MM.1S (cell line): ENCODE measurements around the gene RASGRP1.

ENCODE experiments used
- EZH2 ChIP-seq: fragments of 300-600 bp; sonication (generic); optimal IDR thresholded peaks from 2 replicates; pipeline ENCODE3; 2017; ENCODE audit warnings: low read depth, mild to moderate bottlenecking, antibody characterized with exemption, low read length, mixed read lengths
- EZH2phosphoT487 ChIP-seq: fragments of 300-600 bp; sonication (generic); IDR thresholded peaks from 2 replicates; pipeline ENCODE4 v1.6.1; 2018; ENCODE audit warnings: antibody characterized with exemption, low read length
- TF ChIP-seq, protein P1 (sequence below): fragments of 300-600 bp; sonication (generic); IDR thresholded peaks from 2 replicates; pipeline ENCODE4 v1.5.1; 2016; ENCODE audit warnings: antibody characterized with exemption, low read length, mixed read lengths

DNA sequence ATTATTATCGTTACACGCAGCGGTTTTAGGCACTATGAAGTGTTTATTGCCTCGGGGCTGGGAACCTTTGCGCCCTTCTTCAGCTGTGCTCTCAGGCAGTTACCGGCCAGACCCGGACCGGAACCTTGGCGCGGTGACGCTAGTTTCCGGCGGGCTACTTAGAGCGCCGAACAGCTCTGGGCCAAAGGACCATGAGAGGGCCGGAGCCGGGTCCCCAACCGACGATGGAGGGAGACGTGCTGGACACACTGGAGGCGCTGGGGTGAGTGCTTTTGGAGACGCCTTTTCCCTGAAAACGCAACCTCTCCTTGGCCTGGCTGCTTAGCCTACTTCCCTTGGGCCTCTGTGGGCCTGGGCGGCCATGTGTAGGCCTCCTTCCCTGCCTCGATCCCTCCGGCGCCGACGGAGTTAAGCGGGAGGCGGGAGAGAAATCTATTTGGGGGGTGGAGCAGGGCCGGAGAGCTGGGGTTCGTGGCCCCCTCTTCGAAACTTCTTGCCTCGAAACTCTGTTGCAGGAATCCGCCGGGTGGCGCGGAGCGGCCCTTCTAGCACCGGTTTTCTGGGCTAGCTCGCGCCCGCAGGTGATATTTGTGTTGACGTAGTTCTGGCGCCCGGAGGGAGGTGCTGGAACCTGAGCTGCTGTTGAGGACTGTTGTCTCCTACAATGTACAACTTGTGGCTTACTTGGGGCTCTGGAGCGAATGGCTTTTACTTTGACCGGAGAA, 110.5 kb downstream of the RASGRP1 start, which contains the start of gene FAM98B:
- TF ChIP-seq, protein P1, sequence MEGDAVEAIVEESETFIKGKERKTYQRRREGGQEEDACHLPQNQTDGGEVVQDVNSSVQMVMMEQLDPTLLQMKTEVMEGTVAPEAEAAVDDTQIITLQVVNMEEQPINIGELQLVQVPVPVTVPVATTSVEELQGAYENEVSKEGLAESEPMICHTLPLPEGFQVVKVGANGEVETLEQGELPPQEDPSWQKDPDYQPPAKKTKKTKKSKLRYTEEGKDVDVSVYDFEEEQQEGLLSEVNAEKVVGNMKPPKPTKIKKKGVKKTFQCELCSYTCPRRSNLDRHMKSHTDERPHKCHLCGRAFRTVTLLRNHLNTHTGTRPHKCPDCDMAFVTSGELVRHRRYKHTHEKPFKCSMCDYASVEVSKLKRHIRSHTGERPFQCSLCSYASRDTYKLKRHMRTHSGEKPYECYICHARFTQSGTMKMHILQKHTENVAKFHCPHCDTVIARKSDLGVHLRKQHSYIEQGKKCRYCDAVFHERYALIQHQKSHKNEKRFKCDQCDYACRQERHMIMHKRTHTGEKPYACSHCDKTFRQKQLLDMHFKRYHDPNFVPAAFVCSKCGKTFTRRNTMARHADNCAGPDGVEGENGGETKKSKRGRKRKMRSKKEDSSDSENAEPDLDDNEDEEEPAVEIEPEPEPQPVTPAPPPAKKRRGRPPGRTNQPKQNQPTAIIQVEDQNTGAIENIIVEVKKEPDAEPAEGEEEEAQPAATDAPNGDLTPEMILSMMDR = peak; percentile 35
- TF ChIP-seq EZH2 = no peak
- no peak for TF ChIP-seq EZH2phosphoT487
